Hematopoietic multipotent progenitor cell (in vitro differentiated cells): ENCODE data around the gene CDK11B. TPM values are rescaled to one million over a fixed set of nuclear protein-coding genes. Genes with fewer than 3 reads are reported as not detected.
A peak's percentile ranks its signal among the peaks of the same experiment; 100 is the strongest.
"Not testable (repeated sequence)": the region's sequence is repeated elsewhere in the genome, so short reads cannot be mapped to it uniquely, and the experiment has no call there.

Source experiments
- DNase-seq, 3 donors: peaks; one replicate each; pipeline ENCODE4 v3.0.0-alpha.2; 2011 to 2015; ENCODE audit warnings: low read depth in 2 of 3, low spot score in 2 of 3
- total RNA-seq: library from RNA; depleted of rRNA; stranded (reverse); fragments of >200 nt; gene quantifications from one replicate; pipeline ENCODE4 v1.2.3, GENCODE V29; 2012

CDK11B gene
- 10.0 TPM for total RNA-seq

DNA sequence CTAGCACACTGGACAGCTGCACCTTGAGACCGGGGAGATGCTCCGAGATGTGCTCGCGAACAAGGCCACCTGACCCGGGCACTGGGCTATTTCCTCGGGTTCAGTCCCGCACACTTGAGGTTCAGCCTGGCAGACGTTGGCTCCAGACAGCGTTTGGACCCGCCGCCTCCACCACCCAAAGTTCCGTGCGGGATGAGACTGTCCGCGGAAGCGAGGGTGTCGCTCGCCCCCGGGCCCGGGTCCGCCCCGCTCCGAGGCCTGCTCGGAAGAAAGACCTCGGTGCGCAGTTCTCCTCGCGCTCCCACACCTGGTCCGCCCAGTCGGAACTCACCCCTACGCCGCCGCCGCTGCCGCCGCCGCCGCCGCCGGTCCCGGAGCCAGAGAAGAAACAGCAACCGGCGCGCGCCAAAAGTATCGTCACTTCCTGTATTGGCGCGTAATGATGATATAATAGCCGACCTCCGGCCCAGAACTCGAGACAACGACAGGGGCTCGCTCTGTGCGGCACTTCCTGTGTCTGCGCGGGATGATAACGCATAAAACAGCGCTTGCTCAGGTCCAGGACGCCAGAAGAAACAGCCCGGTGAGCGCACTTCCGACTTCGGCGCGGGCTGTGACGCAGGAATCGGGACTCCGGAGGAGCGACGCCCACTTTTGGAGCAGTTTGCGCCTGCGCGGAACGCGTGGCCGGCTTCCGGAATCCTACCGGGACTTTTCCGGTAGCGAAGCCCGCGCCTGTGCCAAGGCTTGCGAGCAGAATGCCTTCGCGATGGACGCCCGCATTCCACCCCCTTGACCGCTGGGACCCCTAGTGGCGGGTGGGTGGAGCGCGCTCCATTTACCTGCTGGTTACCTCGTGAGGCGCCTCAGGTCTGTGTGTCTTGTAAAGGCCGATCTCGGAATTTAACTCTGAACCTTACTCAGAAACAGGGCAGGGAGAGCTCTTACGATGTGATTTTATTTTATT is at the start of gene CDK11B:
CDK11B (minus strand) TSS at position 422 of the 967 bp plus-strand sequence. CDS start 1,519 bp downstream, outside the sequence.
- peak; percentile 96 to 99 (median 98) for DNase-seq

DNA sequence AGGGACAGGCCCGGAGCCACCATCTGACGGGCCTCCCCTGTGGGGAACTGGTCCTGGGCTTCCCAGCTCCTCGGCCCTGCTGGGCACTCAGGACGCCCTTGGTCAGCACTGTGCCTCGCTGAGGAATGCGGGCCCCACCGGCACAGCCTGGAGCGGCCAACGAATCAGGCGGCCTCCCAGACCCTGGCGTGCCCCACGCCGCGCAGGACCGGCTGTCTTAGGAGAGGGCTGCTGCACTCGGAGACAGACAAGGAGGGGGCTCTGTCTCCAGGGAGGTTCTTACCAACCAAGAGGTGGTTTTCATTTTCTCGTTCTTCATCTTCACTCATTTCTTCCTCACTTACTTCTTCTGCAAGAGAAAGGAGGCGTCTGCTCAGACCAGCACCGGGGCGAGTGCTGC is 49.1 kb upstream of the CDK11B start:
- DNase-seq = not testable (repeated sequence)

DNA sequence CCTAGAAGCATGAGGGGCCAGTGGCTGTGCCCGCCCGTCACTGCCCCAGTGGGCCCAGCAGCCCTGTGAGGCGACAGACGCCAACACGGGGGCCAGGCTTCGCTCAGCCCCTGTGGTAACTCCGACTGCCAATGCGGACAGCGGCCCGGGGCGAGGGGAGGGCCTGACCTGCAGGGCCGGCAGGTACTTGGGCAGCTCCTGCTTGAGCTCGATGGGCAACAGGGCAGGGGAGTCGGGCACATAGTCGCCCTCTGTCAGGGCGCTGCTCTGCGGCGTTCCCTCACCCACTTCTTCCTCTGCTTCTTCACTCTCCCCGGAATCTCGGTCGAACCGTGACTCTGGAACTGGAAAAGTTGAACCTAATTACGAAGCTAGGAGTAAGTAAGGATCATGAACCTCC is 48.4 kb upstream of the CDK11B start:
- DNase-seq = not testable (repeated sequence)

DNA sequence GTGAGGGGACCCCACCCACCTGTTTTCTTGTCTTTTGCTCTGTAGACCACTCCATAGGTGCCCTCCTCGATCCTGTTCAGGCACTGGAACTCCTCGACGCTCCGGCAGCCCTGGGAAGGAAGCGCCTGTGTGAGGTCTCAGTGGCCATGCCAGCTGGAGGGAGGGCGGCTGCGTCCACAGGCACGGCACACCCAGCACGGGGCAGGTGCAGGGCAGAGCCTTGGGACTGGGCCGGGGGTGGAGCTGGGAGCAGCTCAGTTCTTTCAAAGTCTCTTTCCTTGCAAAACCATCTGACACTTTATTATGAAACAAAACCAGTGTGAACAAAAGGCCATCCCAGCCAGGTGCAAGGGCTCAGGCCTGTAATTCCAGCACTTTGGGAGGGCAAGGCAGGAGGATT is 46.8 kb upstream of the CDK11B start:
- not testable (repeated sequence) for DNase-seq

DNA sequence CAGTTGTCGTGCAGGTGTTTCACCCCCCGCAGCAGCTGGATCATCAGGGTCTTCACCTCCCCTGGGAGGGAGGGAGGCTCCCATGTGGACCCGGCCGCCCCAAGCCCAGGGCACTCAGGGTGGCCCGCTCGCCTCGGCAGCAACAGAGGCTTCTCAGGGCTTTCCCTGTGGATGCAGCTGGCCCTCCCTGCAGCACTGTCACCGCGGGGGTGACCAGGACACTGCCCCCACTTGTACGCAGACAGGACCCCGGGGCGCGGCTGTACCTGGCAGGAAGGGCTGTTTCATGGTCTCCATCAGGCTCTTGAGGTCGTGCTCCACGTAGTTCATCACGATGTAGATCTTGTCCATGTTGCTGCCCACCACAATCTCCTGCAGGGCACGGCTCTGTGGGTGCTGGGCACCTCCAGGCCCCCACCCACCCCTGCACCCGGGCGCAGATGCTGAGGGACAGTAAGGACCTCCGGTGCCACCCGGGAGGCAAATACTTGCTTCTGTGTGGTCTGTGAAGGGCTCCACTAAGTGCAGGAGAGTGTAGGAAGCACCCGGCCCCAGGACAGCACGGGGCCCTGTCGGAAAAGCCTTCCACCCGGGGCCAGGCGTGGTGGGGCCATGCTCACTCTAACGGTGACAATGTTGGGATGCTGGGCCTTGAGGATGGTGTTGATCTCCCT is 45.6 kb upstream of the CDK11B start:
- not testable (repeated sequence) for DNase-seq

DNA sequence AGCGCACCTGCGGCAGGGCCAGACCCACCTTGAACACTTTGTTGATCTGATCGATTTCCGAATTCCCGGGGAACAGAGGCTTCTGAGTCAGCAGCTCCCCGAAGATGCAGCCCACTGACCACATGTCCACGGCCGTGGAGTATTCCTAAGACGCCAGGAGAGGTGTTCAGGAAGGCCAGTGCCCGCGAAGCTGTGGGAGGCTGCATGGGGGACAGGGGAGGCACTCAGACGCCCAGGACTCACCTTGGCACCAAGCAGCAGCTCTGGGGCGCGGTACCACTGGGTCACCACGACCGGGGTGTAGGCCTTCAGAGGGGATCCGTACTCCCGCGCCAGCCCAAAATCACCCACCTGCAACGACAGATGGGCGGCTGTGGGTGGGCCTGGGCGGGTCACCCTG is 45.0 kb upstream of the CDK11B start:
- no peak for DNase-seq

DNA sequence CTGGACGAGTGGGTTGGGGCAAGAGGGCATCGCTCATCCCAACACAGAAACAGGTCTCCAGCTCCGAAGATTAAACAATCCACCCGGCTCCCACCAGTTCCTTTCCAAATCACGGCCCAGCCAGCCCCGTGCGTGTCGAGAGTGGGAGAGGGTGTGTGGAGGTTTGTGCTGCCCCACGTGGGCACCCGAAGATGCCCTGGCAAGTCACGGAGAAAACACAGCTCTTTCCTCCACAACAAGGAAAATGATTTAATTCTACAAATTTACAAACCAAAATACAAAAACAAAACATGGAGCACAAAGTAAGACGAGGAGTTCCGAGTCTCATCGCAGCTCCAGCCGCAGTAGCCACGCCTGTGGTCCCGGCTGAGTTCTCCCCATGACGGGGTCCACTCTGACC is 43.7 kb upstream of the CDK11B start:
- not testable (repeated sequence) for DNase-seq

DNA sequence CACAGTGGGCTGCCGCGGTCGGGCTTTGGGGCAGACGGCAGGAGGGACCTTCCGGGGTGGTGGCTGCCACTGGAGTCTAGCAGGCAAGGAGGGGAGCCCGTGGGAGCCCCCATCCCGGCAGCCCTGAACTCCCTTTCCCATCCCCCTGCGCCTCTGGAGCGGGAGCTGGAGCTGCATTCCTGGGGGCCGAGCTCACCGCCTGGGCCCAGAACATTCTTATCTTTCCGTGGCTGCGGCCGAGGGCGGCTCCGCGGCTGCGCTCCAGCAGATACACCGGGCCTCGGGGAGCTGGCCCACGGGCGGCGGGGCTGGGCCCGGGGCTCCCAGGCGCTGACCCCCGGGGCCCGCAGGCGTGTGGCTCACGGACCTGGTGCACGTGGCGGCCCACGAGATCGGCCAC is 41.8 kb upstream of the CDK11B start:
- not testable (repeated sequence) for DNase-seq

DNA sequence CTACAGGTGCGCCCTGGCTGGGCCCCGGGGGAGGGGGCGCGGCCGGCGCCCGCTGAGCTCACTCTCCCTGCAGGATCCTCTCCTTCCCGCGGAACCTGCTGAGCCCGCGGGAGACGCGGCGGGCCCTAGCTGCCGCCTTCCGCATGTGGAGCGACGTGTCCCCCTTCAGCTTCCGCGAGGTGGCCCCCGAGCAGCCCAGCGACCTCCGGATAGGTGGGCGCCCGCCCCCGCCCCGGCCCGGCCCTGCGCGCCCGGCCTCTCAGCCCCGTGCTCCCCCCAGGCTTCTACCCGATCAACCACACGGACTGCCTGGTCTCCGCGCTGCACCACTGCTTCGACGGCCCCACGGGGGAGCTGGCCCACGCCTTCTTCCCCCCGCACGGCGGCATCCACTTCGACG is 41.3 kb upstream of the CDK11B start:
- not testable (repeated sequence) for DNase-seq

DNA sequence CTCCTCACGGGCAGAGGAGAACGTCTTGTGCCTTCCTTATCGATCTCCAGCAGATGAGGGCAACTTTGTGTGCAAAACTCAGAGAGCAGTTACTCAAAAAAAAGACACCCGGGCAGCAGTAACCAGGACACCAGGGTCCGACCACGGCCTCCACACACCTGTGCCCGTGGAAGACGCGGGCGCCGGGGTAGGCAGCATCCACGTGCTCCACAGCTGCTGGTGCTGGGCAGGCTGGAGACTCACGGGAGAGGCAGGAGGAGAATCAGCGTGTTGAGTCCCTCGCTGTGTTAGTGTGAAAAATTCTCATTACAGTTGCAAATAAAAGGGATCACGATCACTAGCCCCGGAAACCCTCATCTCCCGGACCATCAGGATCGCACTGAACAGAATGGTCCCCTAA is 40.3 kb upstream of the CDK11B start:
- not testable (repeated sequence) for DNase-seq

DNA sequence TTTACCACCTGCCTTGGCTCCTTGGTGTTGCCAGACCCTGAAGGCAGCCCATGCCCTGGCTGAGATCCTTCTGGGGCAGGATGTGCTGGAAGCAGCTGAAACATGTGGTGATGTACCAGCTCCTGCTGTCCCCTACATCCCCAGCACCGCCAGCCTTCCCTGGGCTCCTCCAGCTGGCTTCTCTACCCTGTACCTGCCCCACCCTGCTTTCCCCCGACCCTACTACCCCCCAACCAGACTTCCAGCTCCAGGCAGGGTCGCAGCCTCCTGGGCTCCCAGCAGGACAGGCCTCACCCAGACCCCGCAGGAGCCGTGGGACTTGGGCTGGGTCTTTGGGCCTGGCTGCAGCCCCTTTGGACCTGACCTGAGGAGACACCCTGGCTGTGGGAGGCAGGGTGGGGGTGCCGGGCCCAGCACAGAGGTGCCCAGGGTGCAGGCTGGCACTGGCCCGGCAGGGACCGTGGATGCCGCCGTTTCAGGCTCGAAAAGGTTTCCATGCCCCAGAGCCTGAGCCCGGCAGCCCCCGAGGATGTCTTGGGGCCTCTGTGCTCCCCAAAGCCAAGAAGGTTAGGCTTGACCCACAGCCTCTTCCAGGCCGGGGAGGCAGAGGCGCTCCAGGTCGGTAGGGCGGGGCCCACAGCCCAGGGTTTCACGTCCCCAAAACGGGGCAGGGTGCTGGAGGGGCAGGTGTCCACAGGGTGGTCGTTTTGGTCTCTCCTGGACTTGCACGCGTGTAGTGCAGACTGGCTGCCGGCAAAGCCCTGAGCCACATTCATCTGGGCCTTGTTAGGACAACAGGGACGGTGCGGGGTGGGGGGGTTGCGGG is 38.8 kb upstream of the CDK11B start:
- not testable (repeated sequence) for DNase-seq

DNA sequence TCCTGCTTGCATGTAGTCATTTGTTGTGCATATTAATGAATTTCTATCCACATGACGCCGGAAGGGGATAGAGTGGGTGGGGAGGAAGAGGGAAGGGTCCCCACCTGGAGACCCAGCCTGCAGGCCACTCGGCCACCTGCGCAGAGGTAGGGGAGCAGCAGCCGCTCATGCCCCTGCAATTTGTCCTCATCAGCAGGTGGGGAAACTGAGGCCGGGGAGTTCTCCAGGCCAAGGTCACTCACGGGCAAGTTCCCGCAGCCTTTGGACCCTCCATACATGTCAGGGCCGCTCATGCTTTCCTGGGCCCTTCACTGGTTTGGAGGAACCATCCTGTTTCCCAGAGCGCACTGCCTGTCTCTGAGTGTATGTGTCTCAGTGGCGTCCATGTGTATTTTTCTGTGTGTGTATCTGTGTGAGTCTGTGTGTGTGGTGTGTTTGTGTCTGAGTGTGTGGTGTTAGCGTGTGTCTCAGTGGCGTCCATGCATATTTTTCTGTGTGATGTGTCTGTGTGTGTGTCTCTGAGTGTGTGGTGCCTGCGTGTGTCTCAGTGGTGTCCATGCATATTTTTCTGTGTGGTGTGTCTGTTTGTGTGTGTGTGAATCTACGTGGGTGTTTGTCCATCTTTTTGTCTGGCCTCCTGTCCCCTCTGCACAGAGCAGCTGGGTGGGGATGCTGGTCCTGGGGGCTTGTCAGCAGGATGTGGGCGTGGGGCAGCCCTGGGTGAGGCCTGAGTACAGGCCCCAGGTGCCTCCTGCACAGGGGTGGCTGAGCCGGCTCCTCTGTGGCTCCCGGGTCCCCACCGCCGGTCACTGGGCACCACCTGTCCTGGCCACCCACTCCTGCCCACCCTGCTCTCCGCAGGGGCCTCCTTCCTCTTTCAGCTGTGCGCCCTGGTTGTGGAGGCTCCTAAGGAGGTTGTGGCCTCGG is 37.9 kb upstream of the CDK11B start:
- not testable (repeated sequence) for DNase-seq

DNA sequence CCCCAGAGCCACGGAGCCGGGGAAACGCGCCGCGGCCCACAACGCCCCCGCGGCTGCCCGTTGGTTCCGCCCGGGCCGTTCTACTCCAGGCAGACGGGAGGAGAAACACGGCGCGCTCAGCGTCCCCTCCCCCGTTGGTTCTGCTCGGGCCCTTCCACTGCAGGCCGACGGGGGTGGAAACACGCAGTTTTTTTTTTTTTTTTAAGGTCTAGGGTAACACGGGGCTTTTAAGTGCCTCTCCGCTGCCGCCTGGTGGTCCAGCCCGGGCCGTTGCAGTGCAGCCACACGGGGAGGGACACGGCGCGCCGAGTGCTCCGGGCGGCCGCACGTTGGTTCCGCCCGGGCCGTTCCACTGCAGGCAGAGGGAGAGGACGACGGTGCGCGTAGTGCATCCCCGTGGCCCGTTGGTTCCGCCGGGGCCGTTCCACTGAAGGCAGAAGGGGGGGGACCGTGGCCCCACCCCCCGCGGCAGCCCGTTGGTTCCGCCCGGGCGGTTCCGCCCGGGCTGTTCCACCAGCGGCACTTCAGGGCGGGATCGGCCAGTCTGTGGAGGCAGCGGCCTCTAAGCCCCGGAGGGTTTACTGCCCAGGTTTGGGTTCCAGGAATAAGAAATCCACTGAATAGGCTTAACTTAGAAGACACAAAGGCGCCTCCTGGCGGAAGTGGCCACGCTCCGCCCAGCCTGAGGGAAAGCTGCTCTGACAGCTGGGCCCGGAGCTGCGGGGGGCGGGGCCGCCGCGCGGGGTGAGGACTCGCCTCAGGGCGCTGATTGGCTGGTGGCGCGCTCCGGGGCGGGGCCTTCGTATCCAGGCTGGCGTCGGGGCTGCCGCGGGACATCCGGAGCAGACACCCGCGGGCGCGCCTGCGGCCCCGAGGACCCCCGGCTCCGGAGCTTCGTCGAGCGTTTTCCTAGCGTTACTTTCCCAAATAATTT is 34.2 kb upstream of the CDK11B start, which contains the start of gene SLC35E2B:
SLC35E2B (minus strand) TSS at position 82 of the 934 bp plus-strand sequence. CDS start 16,096 bp downstream, outside the sequence.
- peak; percentile 90 to 98 (median 94) for DNase-seq

DNA sequence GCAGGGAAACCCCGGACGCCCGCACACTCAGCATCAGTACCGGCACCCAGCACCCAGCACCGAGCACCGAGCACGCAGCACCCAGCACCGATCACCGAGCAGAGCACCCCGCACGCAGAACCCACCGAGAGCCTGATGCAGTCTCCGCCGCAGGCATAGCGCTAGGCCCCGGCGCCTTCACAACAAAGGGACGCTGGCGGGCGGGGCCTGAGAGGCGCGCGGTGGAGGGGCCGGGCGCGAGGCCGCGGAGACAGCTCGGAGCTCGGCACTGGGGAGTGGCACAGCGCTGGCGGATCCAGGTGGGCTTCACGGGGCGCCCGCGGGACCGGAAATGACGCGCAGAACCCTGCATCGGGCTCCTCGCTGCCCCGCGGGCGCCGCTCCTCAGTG is 33.5 kb upstream of the CDK11B start:
- peak; percentile 41 to 73 (median 51) for DNase-seq

DNA sequence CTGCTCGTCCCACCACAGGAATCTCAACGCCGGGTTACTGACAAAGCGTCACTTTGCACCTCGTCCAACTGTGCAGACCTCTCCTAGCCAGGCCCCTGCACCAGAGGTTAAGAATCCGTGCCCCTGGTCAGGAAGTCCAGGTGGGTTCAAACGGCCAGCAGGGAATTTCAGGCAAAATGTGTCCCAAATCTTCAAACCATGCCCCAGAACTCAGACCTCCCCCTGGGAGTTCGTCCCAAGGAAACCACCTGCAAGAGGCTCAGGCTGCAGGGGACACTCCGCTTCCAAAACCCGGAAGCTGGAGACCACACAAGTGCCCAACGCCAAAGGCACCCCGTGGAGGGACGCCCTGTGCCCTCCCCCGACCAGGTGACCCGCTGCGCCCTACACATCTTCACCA is 32.6 kb upstream of the CDK11B start:
- DNase-seq = not testable (repeated sequence)

DNA sequence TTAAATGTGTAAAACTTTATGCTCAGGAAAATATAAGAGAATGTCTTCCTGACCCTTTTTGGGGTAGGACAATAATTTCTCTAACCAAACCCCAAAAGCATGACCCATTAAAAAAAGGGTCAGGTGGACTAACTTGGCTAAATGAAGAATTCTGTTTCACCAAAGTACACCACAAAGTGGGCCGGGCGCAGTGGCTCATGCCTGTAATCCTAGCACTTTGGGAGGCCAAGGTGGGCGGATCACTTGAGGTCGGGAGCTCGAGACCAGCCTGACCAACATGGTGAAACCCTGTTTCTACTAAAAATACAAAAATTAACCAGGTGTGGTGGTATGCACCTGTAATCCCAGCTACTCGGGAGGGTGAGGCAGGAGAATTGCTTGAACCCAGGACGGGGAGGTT is 30.7 kb upstream of the CDK11B start:
- not testable (repeated sequence) for DNase-seq

DNA sequence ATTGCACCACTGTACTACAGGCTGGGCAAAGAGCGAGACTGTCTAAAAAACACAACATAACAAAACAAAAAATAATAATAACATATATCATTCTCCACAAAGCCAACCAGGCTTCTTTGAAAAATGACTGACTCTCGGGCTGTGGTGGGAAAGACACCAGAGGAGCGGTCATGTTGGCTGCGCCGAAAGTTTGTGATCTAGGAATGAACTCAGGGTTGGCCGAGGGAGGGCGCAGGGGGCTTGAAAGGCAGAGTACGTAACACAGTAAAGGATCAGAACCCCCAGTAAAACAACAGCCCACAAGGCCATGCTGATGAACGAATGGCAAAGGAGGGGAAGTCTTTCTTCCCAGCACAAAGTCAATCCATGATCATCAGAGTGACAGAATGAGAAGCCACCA is 29.0 kb upstream of the CDK11B start:
- no peak for DNase-seq

DNA sequence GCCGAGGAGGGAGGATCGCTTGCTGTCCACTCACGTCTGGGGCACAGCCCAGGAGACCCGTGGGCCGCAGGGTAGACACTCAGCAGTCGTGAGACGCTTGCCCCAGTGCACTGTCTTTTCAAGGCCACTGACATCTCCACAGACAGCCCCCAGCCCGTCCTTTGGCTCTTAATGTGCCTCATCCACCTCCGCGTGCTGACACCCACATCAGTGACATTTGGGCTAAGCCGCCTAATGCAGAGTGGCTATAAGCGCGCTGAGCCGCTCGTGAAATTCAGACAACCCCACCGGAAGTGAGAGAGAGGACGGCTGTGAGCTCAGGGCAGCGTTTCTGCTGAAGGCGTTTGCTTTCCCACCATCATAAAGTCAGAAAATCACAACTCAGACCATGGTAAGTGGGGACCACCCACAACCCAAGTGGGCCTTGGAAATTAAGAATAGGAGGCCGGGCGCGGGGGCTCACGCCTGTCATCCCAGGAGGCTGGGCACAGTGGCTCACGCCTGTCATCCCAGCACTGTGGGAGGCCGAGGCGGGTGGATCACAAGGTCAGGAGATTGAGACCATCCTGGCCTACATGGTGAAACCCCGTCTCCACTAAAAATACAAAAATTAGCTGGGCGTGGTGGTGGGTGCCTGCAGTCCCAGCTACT is 25.4 kb upstream of the CDK11B start:
- no peak for DNase-seq
